HG03439 (cell line): ENCODE data around the gene CDCA7.
"Not testable (repeated sequence)": the region's sequence is repeated elsewhere in the genome, so short reads cannot be mapped to it uniquely, and the experiment has no call there.

Experiments used
- ATAC-seq: cut with Tn5 transposase; IDR thresholded peaks from one replicate; pipeline ENCODE4 v1.9.1; 2021; ENCODE audit warnings: mild to moderate bottlenecking, moderate library complexity; ENCODE audit not compliant: unreplicated experiment

CDCA7 gene

GRCh38 chr2:173400760-173401159 is 46.1 kb downstream of the CDCA7 start:
- no peak for ATAC-seq

- ATAC-seq: no peak
These were observed 47.1 kb downstream of the CDCA7 start for GRCh38 chr2:173401716-173402326.

GRCh38 chr2:173402405-173402974 is 47.8 kb downstream of the CDCA7 start:
- no peak for ATAC-seq

- ATAC-seq: no peak
These were observed 50.4 kb downstream of the CDCA7 start for GRCh38 chr2:173404841-173405750.

GRCh38 chr2:173407176-173407575 is 52.5 kb downstream of the CDCA7 start:
- no peak for ATAC-seq

- no peak for ATAC-seq
These were observed 53.0 kb downstream of the CDCA7 start for GRCh38 chr2:173407646-173408045.

GRCh38 chr2:173410579-173410978 is 55.9 kb downstream of the CDCA7 start:
- ATAC-seq: no peak

- no peak for ATAC-seq
These were observed 58.0 kb downstream of the CDCA7 start for GRCh38 chr2:173412628-173413027.

GRCh38 chr2:173414823-173415322 is 60.2 kb downstream of the CDCA7 start:
- no peak for ATAC-seq

- no peak for ATAC-seq
These were observed 61.0 kb downstream of the CDCA7 start for GRCh38 chr2:173415431-173416381.

GRCh38 chr2:173416415-173417152 is 61.9 kb downstream of the CDCA7 start:
- not testable (repeated sequence) for ATAC-seq

GRCh38 chr2:173417341-173417740 is 62.7 kb downstream of the CDCA7 start:
- ATAC-seq: no peak

- ATAC-seq: no peak
These were observed 63.1 kb downstream of the CDCA7 start for GRCh38 chr2:173417802-173418201.
